ENCODE data around the gene PHKG1.

GRCh38 chr7:56092789-56093531 lies at the start of gene PHKG1:
- TF ChIP-seq, protein P1, sequence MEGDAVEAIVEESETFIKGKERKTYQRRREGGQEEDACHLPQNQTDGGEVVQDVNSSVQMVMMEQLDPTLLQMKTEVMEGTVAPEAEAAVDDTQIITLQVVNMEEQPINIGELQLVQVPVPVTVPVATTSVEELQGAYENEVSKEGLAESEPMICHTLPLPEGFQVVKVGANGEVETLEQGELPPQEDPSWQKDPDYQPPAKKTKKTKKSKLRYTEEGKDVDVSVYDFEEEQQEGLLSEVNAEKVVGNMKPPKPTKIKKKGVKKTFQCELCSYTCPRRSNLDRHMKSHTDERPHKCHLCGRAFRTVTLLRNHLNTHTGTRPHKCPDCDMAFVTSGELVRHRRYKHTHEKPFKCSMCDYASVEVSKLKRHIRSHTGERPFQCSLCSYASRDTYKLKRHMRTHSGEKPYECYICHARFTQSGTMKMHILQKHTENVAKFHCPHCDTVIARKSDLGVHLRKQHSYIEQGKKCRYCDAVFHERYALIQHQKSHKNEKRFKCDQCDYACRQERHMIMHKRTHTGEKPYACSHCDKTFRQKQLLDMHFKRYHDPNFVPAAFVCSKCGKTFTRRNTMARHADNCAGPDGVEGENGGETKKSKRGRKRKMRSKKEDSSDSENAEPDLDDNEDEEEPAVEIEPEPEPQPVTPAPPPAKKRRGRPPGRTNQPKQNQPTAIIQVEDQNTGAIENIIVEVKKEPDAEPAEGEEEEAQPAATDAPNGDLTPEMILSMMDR (IDR thresholded peaks at IDR 0.05): peak; percentile 24 to 70 (median 53)
- TF ChIP-seq POLR2A (IDR thresholded peaks at IDR 0.05): no peak

All from body of pancreas (tissue), 4 donors.